AG09319 (cell line): ENCODE data around the gene CMIP.

Experiments
- DNase-seq: peaks from one replicate; pipeline ENCODE4 v3.0.0-alpha.2; 2010; ENCODE audit warnings: low read depth; ENCODE audit errors: extremely low read depth
- TF ChIP-seq, protein P1 (sequence below): IDR thresholded peaks from 2 replicates; pipeline ENCODE4 v1.5.1; 2011; ENCODE audit warnings: low read depth, mild to moderate bottlenecking, inconsistent platforms, low read length, moderate library complexity

The CMIP gene

DNA sequence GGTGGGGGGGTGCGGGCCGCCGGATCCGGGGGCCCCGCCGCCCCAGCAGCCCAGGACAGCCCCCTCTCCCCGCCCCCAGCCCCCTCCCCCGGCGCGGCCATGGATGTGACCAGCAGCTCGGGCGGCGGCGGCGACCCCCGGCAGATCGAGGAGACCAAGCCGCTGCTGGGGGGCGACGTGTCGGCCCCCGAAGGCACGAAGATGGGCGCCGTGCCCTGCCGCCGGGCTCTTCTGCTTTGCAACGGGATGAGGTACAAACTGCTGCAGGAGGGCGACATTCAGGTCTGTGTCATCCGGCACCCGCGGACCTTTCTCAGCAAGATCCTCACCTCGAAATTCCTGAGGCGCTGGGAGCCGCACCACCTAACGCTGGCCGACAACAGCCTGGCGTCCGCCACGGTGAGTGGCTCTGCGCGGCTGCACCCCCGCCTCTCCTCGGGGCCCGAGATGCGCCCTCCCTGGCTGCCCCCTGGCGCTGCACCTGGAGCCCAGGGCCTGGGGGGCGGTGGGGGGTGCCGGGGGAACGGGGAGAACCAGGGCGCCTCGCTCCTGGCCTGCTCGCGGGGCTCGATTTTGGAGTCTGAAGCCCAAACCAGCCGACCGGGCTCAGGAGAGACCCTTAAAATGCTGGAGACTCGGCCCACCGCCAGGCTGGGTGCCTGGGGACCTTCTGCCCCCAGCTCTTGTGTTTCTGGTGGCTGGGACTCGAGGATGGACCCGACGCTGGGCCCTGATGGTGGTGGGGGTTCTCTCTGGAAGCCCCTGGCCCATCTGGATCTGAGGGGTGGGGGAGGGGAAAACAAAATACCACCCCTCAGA is 744 bp downstream of the CMIP start:
- TF ChIP-seq, protein P1, sequence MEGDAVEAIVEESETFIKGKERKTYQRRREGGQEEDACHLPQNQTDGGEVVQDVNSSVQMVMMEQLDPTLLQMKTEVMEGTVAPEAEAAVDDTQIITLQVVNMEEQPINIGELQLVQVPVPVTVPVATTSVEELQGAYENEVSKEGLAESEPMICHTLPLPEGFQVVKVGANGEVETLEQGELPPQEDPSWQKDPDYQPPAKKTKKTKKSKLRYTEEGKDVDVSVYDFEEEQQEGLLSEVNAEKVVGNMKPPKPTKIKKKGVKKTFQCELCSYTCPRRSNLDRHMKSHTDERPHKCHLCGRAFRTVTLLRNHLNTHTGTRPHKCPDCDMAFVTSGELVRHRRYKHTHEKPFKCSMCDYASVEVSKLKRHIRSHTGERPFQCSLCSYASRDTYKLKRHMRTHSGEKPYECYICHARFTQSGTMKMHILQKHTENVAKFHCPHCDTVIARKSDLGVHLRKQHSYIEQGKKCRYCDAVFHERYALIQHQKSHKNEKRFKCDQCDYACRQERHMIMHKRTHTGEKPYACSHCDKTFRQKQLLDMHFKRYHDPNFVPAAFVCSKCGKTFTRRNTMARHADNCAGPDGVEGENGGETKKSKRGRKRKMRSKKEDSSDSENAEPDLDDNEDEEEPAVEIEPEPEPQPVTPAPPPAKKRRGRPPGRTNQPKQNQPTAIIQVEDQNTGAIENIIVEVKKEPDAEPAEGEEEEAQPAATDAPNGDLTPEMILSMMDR, result no peak; the same call in none of the 2 replicates
- DNase-seq, result no peak

DNA sequence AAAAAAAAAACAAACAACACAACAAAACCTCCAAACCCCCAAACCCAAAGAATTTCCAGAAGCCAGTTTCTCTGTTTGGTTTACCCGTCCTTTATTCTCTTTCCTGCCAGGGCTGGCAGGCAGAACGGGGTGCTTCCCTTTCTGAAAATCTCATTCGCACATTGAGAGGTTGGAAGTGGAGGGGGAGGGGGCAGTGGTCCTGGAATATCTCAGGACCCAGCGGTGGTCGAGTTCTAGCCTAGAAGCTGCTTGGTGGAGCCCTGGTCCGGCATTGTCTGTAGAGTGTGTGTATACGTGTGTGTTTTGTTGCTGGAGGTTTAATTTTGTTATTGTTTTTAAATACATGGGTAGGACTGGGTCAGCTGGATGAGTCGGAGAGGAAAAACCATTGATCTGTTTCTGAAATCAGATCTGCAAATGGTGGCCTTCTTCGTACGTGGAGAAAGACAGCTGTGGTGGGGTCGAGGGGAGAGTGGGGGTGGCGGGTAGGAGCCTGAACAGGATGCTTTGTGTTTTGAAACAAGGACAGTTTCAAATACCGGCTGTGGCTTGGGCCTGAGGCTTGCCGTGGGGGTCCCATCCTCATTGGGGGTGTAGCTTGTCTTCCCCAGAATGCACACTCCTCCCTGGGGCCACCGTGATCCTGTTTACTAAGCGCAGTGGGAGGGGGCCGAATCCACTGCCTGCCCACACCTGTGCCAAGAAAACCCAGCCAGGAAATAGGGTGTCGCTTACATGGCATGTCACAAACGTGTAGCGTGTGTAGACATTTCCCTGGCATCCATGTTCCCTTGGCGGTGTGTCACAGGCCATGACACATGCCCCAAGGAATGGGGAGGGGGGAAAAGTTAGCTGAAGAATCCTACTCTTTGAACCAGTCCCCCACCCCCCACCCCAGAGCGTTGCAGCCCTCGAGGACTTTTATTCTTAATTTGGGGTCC is 1.6 kb downstream of the CMIP start:
- DNase-seq, result no peak
- TF ChIP-seq, protein P1, result no peak

DNA sequence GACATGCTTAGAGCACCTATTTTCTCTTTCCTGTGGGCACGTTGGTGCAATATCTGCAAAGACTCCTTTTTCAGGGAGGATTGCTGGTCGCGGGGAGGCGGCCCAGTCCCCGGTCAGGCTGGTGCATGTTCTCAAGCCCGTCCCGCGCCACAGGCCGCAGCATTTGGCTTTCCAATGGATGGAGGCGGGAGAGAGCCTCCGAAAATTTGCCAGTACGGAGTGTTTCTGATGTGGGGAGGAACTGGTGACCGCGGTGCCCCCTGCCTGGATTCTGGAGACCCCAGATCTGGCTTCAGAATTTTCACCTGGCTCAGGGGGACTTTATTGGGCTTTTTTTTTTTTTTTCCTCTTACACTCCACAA is 2.3 kb downstream of the CMIP start:
- TF ChIP-seq, protein P1, result no peak
- DNase-seq, result no peak

- no peak for DNase-seq
- TF ChIP-seq, protein P1, result no peak
Observed at GRCh38 chr16:81447383-81448101, 2.9 kb downstream of the CMIP start.

DNA sequence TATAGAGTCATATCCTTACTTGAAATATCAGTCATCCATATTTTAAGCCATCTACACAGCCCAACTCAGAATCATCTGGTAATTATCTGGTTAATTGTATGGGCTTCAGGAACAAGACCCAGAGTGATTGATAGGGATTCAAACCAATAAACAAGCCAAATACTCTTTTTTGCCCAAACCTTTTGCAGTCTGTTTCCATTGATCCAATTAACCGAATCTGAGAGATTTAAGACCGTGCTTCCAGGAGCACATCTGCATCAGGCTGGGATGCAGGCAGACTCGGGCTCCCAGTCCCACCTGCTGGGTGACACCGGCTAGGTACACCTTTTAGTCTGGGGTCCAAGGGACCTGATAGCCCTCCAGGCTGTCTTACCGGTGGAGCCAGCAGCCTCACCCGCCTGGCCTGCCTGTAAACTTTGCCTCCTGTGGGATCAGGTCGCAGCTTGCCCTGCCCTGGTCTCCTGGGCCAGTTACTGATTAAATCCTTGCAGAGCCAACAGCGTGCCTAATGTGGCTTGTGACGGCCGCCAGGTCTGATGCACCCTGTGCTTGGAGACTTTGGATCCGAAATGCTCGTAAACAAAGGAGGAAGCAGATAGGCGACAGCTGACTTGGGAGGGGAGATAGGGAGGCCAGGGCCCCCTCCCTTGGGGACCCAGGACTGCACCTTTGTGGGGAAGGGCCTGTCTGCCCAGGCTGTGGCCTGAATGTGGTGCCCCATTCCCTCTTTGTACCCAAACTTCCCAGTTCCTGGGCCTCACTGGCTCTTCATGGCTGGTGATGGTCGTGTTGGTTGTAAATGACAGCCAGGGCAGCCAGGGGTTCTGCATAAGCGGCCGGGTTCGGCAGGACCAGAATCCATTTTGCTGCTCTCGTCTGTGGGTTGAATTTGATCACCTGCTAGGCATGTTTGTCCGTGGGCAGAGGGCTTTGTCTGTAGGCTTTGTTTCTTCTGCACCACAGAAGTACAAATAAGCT is 3.8 kb downstream of the CMIP start:
- TF ChIP-seq, protein P1, result no peak
- DNase-seq, result no peak

- DNase-seq, result no peak
- TF ChIP-seq, protein P1, result no peak
Observed at GRCh38 chr16:81449241-81449640, 4.6 kb downstream of the CMIP start.
